GM13976 (cell line): Measurements from ENCODE around the gene BMAL1.

Experiments used
- DNase-seq: peaks from one replicate; pipeline ENCODE4 v3.0.0; 2012; ENCODE audit warnings: low spot score
- in situ Hi-C: fragments of 300-500 bp; cut with MboI; formaldehyde crosslinking; loops from one replicate; pipeline ENCODE4 v1.12.0; 2022; ENCODE audit warnings: low sequenced_read_pairs, mixed read lengths, inconsistent platforms; ENCODE audit not compliant: unreplicated experiment
- TF ChIP-seq, protein P1 (sequence below): IDR thresholded peaks from 2 replicates; pipeline ENCODE4 v1.5.1; 2012; ENCODE audit warnings: borderline replicate concordance, mild to moderate bottlenecking; ENCODE audit not compliant: insufficient read depth; ENCODE audit errors: extremely low read depth, missing control alignments, control extremely low read depth

The BMAL1 gene

DNA sequence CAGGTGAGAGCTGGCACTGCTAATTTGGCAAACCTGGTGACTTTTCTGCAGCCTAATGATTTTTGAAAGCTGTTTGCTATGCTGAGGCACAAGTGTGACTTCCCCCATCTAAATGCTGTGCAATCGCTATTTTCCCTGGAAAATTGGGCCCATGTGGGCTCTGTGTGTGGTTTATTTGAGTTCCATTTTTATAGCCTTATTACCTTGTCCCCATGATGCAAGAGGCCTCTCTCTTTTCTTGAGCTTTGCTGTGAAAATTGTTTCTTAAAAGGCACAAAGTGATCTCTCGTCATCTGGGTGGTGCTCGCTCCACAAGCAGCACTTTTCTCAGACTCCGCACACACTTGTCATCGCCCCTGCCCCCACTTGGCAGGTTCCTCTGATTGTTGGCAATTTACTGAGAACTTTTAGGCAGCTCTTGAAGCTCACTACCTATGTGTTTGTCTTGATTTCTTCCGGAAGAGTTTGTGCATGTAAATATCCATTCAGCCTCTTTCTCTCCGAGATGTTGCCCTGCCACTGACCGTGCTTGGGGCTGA is 24.9 kb downstream of the BMAL1 start:
- TF ChIP-seq, protein P1, sequence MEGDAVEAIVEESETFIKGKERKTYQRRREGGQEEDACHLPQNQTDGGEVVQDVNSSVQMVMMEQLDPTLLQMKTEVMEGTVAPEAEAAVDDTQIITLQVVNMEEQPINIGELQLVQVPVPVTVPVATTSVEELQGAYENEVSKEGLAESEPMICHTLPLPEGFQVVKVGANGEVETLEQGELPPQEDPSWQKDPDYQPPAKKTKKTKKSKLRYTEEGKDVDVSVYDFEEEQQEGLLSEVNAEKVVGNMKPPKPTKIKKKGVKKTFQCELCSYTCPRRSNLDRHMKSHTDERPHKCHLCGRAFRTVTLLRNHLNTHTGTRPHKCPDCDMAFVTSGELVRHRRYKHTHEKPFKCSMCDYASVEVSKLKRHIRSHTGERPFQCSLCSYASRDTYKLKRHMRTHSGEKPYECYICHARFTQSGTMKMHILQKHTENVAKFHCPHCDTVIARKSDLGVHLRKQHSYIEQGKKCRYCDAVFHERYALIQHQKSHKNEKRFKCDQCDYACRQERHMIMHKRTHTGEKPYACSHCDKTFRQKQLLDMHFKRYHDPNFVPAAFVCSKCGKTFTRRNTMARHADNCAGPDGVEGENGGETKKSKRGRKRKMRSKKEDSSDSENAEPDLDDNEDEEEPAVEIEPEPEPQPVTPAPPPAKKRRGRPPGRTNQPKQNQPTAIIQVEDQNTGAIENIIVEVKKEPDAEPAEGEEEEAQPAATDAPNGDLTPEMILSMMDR = no peak
- no peak for DNase-seq
- in situ Hi-C loops = no loop called here

GRCh38 chr11:13303668-13304649 is 26.4 kb downstream of the BMAL1 start:
- TF ChIP-seq, protein P1 = no peak
- in situ Hi-C loops = no loop called here
- no peak for DNase-seq

GRCh38 chr11:13304655-13305335 is 27.2 kb downstream of the BMAL1 start:
- in situ Hi-C loops = no loop called here
- TF ChIP-seq, protein P1 = no peak

GRCh38 chr11:13308704-13309103 is 31.1 kb downstream of the BMAL1 start:
- TF ChIP-seq, protein P1 = no peak
- DNase-seq = no peak
- in situ Hi-C loops = no loop called here

More at GRCh38 chr11:13304655-13305335, 27.2 kb downstream of the BMAL1 start:
- DNase-seq = no peak

DNA sequence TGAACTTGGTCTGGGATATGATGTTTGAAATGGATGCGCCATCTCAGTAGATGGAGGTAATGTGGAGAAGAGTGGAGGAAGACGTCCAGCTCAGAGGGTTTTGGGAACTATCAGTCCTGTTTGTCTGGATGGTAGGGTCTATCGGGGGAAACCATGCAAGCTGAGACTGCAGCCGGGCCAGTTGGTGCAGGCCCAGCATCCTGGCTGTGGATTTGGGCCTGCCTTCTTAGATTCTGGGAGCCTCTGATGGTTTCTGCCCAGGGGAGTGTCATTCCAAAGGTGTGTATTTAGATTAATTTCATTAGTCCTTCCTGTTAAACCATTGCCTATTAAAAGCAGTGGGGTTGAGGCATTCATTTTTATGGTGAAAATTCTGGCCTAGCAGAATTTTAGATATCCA is 31.6 kb downstream of the BMAL1 start:
- TF ChIP-seq, protein P1 = no peak
- in situ Hi-C loops = no loop called here
- no peak for DNase-seq

GRCh38 chr11:13310443-13310842 is 32.9 kb downstream of the BMAL1 start:
- in situ Hi-C loops = no loop called here
- no peak for DNase-seq
- TF ChIP-seq, protein P1 = no peak
